ENCODE data around the gene GPC5. TPM values are rescaled to one million over a fixed set of nuclear protein-coding genes. Genes with fewer than 3 reads are reported as not detected.

Gene GPC5
- polyA plus RNA-seq, 1 experiment, result not detected

GRCh38 chr13:91922969-91923592, 524.7 kb downstream of the GPC5 start:
- H3K4me3 ChIP-seq (ENCODE audit: low read depth, low read length), result no peak overlapping the region
- TF ChIP-seq CTCF (IDR thresholded peaks at IDR 0.05; ENCODE audit: insufficient read depth, low read depth, low read length), result no peak
- no peaks in the 10 kb centered on the region for H3K27me3 ChIP-seq (ENCODE audit: control insufficient read depth, insufficient read depth, low read length)
- no peak for DNase-seq (ENCODE audit: low read depth)
- no peaks in the 10 kb centered on the region for H3K36me3 ChIP-seq (ENCODE audit: control insufficient read depth, insufficient read depth, low read length)
- ChIA-PET POLR2A (no interaction called here), CTCF (no interaction called here)

GRCh38 chr13:91930687-91931086, 532.3 kb downstream of the GPC5 start:
- Histone ChIP-seq H3K27me3 (ENCODE audit: control insufficient read depth, insufficient read depth, low read length) (no peaks in the 10 kb centered on the region), H3K36me3 (ENCODE audit: control insufficient read depth, insufficient read depth, low read length) (no peaks in the 10 kb centered on the region)
- POLR2A ChIA-PET, result no interaction called here

GRCh38 chr13:91934354-91934753, 535.9 kb downstream of the GPC5 start:
- Histone ChIP-seq H3K27me3 (ENCODE audit: control insufficient read depth, insufficient read depth, low read length) (no peaks in the 10 kb centered on the region), H3K36me3 (ENCODE audit: control insufficient read depth, insufficient read depth, low read length) (no peaks in the 10 kb centered on the region), H3K4me3 (ENCODE audit: low read depth, low read length) (no peak overlapping the region)
- CTCF ChIA-PET, result no interaction called here
- TF ChIP-seq CTCF (IDR thresholded peaks at IDR 0.05; ENCODE audit: insufficient read depth, low read depth, low read length), result no peak
- DNase-seq (ENCODE audit: low read depth), result no peak
- POLR2A ChIA-PET, result no interaction called here

More at GRCh38 chr13:91930687-91931086, 532.3 kb downstream of the GPC5 start:
- CTCF ChIA-PET, result no interaction called here
- TF ChIP-seq CTCF (IDR thresholded peaks at IDR 0.05; ENCODE audit: insufficient read depth, low read depth, low read length), result no peak
- H3K4me3 ChIP-seq (ENCODE audit: low read depth, low read length), result no peak overlapping the region
- DNase-seq (ENCODE audit: low read depth), result no peak

- no peak overlapping the region for H3K4me3 ChIP-seq (ENCODE audit: low read depth, low read length)
- DNase-seq (ENCODE audit: low read depth), result no peak
- POLR2A ChIA-PET, result no interaction called here
- no peak for TF ChIP-seq CTCF (IDR thresholded peaks at IDR 0.05; ENCODE audit: insufficient read depth, low read depth, low read length)
- no peaks in the 10 kb centered on the region for H3K36me3 ChIP-seq (ENCODE audit: control insufficient read depth, insufficient read depth, low read length)
- CTCF ChIA-PET, result no interaction called here
- H3K27me3 ChIP-seq (ENCODE audit: control insufficient read depth, insufficient read depth, low read length), result no peaks in the 10 kb centered on the region
These were observed 548.2 kb downstream of the GPC5 start for GRCh38 chr13:91946498-91947070.

GRCh38 chr13:91948736-91949135, 550.3 kb downstream of the GPC5 start:
- no peak for TF ChIP-seq CTCF (IDR thresholded peaks at IDR 0.05; ENCODE audit: insufficient read depth, low read depth, low read length)
- H3K36me3 ChIP-seq (ENCODE audit: control insufficient read depth, insufficient read depth, low read length), result no peaks in the 10 kb centered on the region
- CTCF ChIA-PET, result no interaction called here
- DNase-seq (ENCODE audit: low read depth), result no peak
- no peak overlapping the region for H3K4me3 ChIP-seq (ENCODE audit: low read depth, low read length)
- POLR2A ChIA-PET, result no interaction called here
- H3K27me3 ChIP-seq (ENCODE audit: control insufficient read depth, insufficient read depth, low read length), result no peaks in the 10 kb centered on the region
